Glutamatergic neuron (in vitro differentiated cells): ENCODE results near the gene IQCK. TPM values are rescaled to one million over a fixed set of nuclear protein-coding genes. Genes with fewer than 3 reads are reported as not detected.

Experiments
- DNase-seq: peaks from one replicate; pipeline ENCODE4 v3.0.0; 2022
- H3K27ac Mint-ChIP-seq: one replicate; pipeline ENCODE4 v1.8.0; 2020; ENCODE audit warnings: mild to moderate bottlenecking, mixed read lengths, inconsistent platforms; ENCODE audit not compliant: unreplicated experiment
- H3K27me3 Mint-ChIP-seq: one replicate; pipeline ENCODE4 v1.8.0; 2020; ENCODE audit warnings: mild to moderate bottlenecking, moderate library complexity, mixed read lengths, inconsistent platforms; ENCODE audit not compliant: unreplicated experiment
- H3K36me3 Mint-ChIP-seq: one replicate; pipeline ENCODE4 v1.8.0; 2020; ENCODE audit warnings: mild to moderate bottlenecking, mixed read lengths, inconsistent platforms; ENCODE audit not compliant: unreplicated experiment
- H3K4me1 Mint-ChIP-seq: one replicate; pipeline ENCODE4 v1.8.0; 2020; ENCODE audit warnings: mild to moderate bottlenecking, low read depth, mixed read lengths, inconsistent platforms; ENCODE audit not compliant: unreplicated experiment
- H3K4me3 Mint-ChIP-seq: one replicate; pipeline ENCODE4 v1.8.0; 2020; ENCODE audit warnings: mild to moderate bottlenecking, mixed read lengths, inconsistent platforms; ENCODE audit not compliant: unreplicated experiment
- H3K9me3 Mint-ChIP-seq: one replicate; pipeline ENCODE4 v1.8.0; 2020; ENCODE audit warnings: mild to moderate bottlenecking, moderate library complexity, mixed read lengths, inconsistent platforms; ENCODE audit not compliant: unreplicated experiment
- CTCF ChIP-seq: fragments of 200-600 bp; sonication (generic); IDR thresholded peaks from one replicate; pipeline ENCODE4 v1.5.0; 2021; ENCODE audit not compliant: partially characterized antibody, unreplicated experiment
- total RNA-seq: library from RNA; stranded (reverse); fragmentation: NEBNext Ultra II Directional; extraction: Animal tissue kit (Norgen Biotek cat#: 25700); gene quantifications from one replicate; pipeline ENCODE4 v1.2.1, GENCODE V29; 2021; ENCODE audit not compliant: unreplicated experiment

Gene IQCK
- total RNA-seq, 1 donor from 2014 or later: 5.1 TPM

- Mint-ChIP-seq H3K4me3 (no peak overlapping the region), H3K4me1 (no peaks in the 10 kb centered on the region), H3K9me3 (peaks cover 2% of the 10 kb centered on the region), H3K36me3 (peaks cover 17% of the 10 kb centered on the region), H3K27me3 (peaks cover 2% of the 10 kb centered on the region), H3K27ac (no peak overlapping the region)
- no peak for DNase-seq
- TF ChIP-seq CTCF: no peak
Measured at GRCh38 chr16:19805459-19806162, 87.5 kb downstream of the IQCK start.

- Mint-ChIP-seq H3K27ac (no peak overlapping the region), H3K4me3 (no peak overlapping the region), H3K9me3 (peaks cover 5% of the 10 kb centered on the region), H3K27me3 (peaks cover 2% of the 10 kb centered on the region), H3K4me1 (no peaks in the 10 kb centered on the region), H3K36me3 (peaks cover 21% of the 10 kb centered on the region)
- DNase-seq: no peak
- no peak for TF ChIP-seq CTCF
Measured at GRCh38 chr16:19808061-19808641, 90.1 kb downstream of the IQCK start.

- peaks cover 25% of the 10 kb centered on the region for H3K36me3 Mint-ChIP-seq
- H3K27me3 Mint-ChIP-seq: peaks cover 2% of the 10 kb centered on the region
- H3K4me1 Mint-ChIP-seq: no peaks in the 10 kb centered on the region
- H3K27ac Mint-ChIP-seq: no peak overlapping the region
- no peak overlapping the region for H3K4me3 Mint-ChIP-seq
- peaks cover 10% of the 10 kb centered on the region for H3K9me3 Mint-ChIP-seq
- no peak for DNase-seq
- no peak for TF ChIP-seq CTCF
Measured at GRCh38 chr16:19809121-19809635, 91.1 kb downstream of the IQCK start.

GRCh38 chr16:19809693-19810092 is 91.6 kb downstream of the IQCK start:
- Mint-ChIP-seq H3K27me3 (peaks cover 2% of the 10 kb centered on the region), H3K36me3 (peaks cover 22% of the 10 kb centered on the region)

More at GRCh38 chr16:19809693-19810092, 91.6 kb downstream of the IQCK start:
- Mint-ChIP-seq H3K27ac (no peak overlapping the region), H3K4me3 (no peak overlapping the region), H3K9me3 (peaks cover 10% of the 10 kb centered on the region), H3K4me1 (no peaks in the 10 kb centered on the region)
- no peak for TF ChIP-seq CTCF
- no peak for DNase-seq
